OCI-LY3 (cell line): ENCODE data around the gene PRKCI.
A peak's percentile ranks its signal among the peaks of the same experiment; 100 is the strongest.

ENCODE experiments used
- H2AFZ ChIP-seq: fragments of 200-600, 300-600 bp; shearing (Covaris generic); 2 replicates; pipeline ENCODE4 v1.6.0; 2014; ENCODE audit warnings: antibody characterized with exemption, low read depth, low read length
- H3K27ac ChIP-seq: fragments of 200-600, 300-600 bp; sonication (generic); 2 replicates; pipeline ENCODE4 v1.5.1; 2014; ENCODE audit warnings: mild to moderate bottlenecking, low read length, moderate library complexity, mixed read lengths
- H3K27me3 ChIP-seq: fragments of 200-600, 300-600 bp; sonication (generic); 2 replicates; pipeline ENCODE4 v1.6.1; 2014; ENCODE audit warnings: low read depth, low read length, mixed read lengths
- H3K36me3 ChIP-seq: fragments of 200-600, 300-600 bp; sonication (generic); replicated peaks from 2 replicates; pipeline ENCODE3; 2014; ENCODE audit warnings: low read depth, low read length, mixed read lengths
- H3K4me1 ChIP-seq: fragments of 300-600, 200-600 bp; sonication (generic); 2 replicates; pipeline ENCODE4 v1.6.1; 2014; ENCODE audit warnings: low read length, mixed read lengths
- H3K4me2 ChIP-seq: fragments of 200-600, 300-600 bp; sonication (generic); 2 replicates; pipeline ENCODE4 v1.6.1; 2014; ENCODE audit warnings: low read length, mixed read lengths
- H3K4me3 ChIP-seq: fragments of 300-600, 200-600 bp; sonication (generic); 2 replicates; pipeline ENCODE4 v1.5.1; 2014; ENCODE audit warnings: antibody characterized with exemption, mild to moderate bottlenecking, low read length, moderate library complexity
- H3K79me2 ChIP-seq: fragments of 300-600, 200-600 bp; shearing (Covaris generic); 2 replicates; pipeline ENCODE4 v1.6.1; 2014; ENCODE audit warnings: mild to moderate bottlenecking, low read length, mixed read lengths
- H3K9ac ChIP-seq: fragments of 300-600, 200-600 bp; shearing (Covaris generic); 2 replicates; pipeline ENCODE4 v1.6.0; 2014; ENCODE audit warnings: mild to moderate bottlenecking, low read length, moderate library complexity
- H3K9me3 ChIP-seq: fragments of 200-600, 300-600 bp; shearing (Covaris generic); 2 replicates; pipeline ENCODE4 v1.6.1; 2014; ENCODE audit warnings: low read length, mixed read lengths; ENCODE audit not compliant: insufficient read depth
- H4K20me1 ChIP-seq: fragments of 200-600, 300-600 bp; sonication (generic); 2 replicates; pipeline ENCODE4 v1.6.1; 2016; ENCODE audit warnings: low read length, mixed read lengths; ENCODE audit not compliant: insufficient read depth
- CTCF ChIP-seq: fragments of 200-600, 300-600 bp; sonication (generic); IDR thresholded peaks from 2 replicates; pipeline ENCODE4 v1.5.1; 2014; ENCODE audit warnings: antibody characterized with exemption, low read length, low read depth
- EZH2phosphoT487 ChIP-seq: fragments of 200-600 bp; shearing (Covaris generic); IDR thresholded peaks from 2 replicates; pipeline ENCODE4 v1.6.1; 2018; ENCODE audit warnings: antibody characterized with exemption, mixed run types, low read depth

Gene PRKCI

GRCh38 chr3:170240142-170240541 lies 17.9 kb downstream of the PRKCI start:
- Histone ChIP-seq H2AFZ (no peak overlapping the region), H3K4me1 (peaks cover 6% of the 10 kb centered on the region), H3K9ac (no peak overlapping the region), H3K4me3 (no peak overlapping the region), H3K9me3 (no peaks in the 10 kb centered on the region), H3K36me3 (no peaks in the 10 kb centered on the region), H4K20me1 (no peaks in the 10 kb centered on the region), H3K27me3 (no peaks in the 10 kb centered on the region), H3K27ac (no peak overlapping the region), H3K79me2 (no peaks in the 10 kb centered on the region), H3K4me2 (no peak overlapping the region)
- TF ChIP-seq EZH2phosphoT487: no peak
- TF ChIP-seq CTCF: no peak

- peaks cover 12% of the 10 kb centered on the region for H3K4me1 ChIP-seq
- no peaks in the 10 kb centered on the region for H3K27me3 ChIP-seq
- no peak for TF ChIP-seq EZH2phosphoT487
- TF ChIP-seq CTCF: no peak
- no peaks in the 10 kb centered on the region for H3K9me3 ChIP-seq
- no peak overlapping the region for H3K4me3 ChIP-seq
- H4K20me1 ChIP-seq: no peaks in the 10 kb centered on the region
- H3K27ac ChIP-seq: no peak overlapping the region
- no peak overlapping the region for H3K9ac ChIP-seq
- H3K36me3 ChIP-seq: no peaks in the 10 kb centered on the region
- H2AFZ ChIP-seq: no peak overlapping the region
- H3K79me2 ChIP-seq: no peaks in the 10 kb centered on the region
- H3K4me2 ChIP-seq: no peak overlapping the region
These were observed 18.4 kb downstream of the PRKCI start for GRCh38 chr3:170240671-170241070.

- no peaks in the 10 kb centered on the region for H3K27me3 ChIP-seq
- H3K36me3 ChIP-seq: no peaks in the 10 kb centered on the region
- H4K20me1 ChIP-seq: no peaks in the 10 kb centered on the region
- no peaks in the 10 kb centered on the region for H3K79me2 ChIP-seq
- TF ChIP-seq EZH2phosphoT487 (no peak), CTCF (no peak)
- no peaks in the 10 kb centered on the region for H3K9me3 ChIP-seq
- no peak overlapping the region for H3K27ac ChIP-seq
- no peak overlapping the region for H3K4me3 ChIP-seq
- H3K9ac ChIP-seq: no peak overlapping the region
- H3K4me2 ChIP-seq: 0 out of 2 replicates have a peak overlapping the region, but pooled peaks have one; percentile 18
- no peak overlapping the region for H2AFZ ChIP-seq
- H3K4me1 ChIP-seq: peaks cover 33% of the 10 kb centered on the region
These were observed 22.4 kb downstream of the PRKCI start for GRCh38 chr3:170244576-170244975.

- Histone ChIP-seq H3K79me2 (no peaks in the 10 kb centered on the region), H3K4me2 (peak overlapping the region; percentile 87), H3K9ac (peak overlapping the region; percentile 61; the same call in 1 of the 2 replicates), H2AFZ (no peak overlapping the region), H3K36me3 (no peaks in the 10 kb centered on the region), H3K27ac (peak overlapping the region; percentile 89), H3K27me3 (no peaks in the 10 kb centered on the region), H4K20me1 (no peaks in the 10 kb centered on the region), H3K9me3 (no peaks in the 10 kb centered on the region), H3K4me3 (peak overlapping the region; percentile 69), H3K4me1 (peaks cover 43% of the 10 kb centered on the region)
- TF ChIP-seq CTCF (no peak), EZH2phosphoT487 (no peak)
These were observed 25.7 kb downstream of the PRKCI start for GRCh38 chr3:170247875-170248274.
